RWPE1 (cell line): ENCODE data around the gene HOMER2.
"Not testable (repeated sequence)": the region's sequence is repeated elsewhere in the genome, so short reads cannot be mapped to it uniquely, and the experiment has no call there.

Source experiments
- CTCF ChIA-PET: fragments of 350-600 bp; sonication (Branson Sonifier 250); formaldehyde crosslinking; extraction: SDS; loops from one replicate; lab custom pipeline; 2021; lab: Yijun Ruan, JAX
- POLR2A ChIA-PET: fragments of 400-600 bp; formaldehyde crosslinking; extraction: SDS; loops from one replicate; lab custom pipeline; 2020; ENCODE audit warnings: antibody characterized with exemption; ENCODE audit not compliant: low non-redundant PET; lab: Yijun Ruan, JAX
- DNase-seq: peaks from one replicate; pipeline ENCODE4 v3.0.0; 2012; ENCODE audit warnings: low spot score
- H3K27ac ChIP-seq: fragments of 450-650 bp; 2 replicates; pipeline ENCODE4 v1.5.1; 2017
- CTCF ChIP-seq: fragments of 450-650 bp; conservative IDR thresholded peaks from 2 replicates; pipeline ENCODE4 v1.5.1; 2017; ENCODE audit warnings: low read depth, mild to moderate bottlenecking

The HOMER2 gene

DNA sequence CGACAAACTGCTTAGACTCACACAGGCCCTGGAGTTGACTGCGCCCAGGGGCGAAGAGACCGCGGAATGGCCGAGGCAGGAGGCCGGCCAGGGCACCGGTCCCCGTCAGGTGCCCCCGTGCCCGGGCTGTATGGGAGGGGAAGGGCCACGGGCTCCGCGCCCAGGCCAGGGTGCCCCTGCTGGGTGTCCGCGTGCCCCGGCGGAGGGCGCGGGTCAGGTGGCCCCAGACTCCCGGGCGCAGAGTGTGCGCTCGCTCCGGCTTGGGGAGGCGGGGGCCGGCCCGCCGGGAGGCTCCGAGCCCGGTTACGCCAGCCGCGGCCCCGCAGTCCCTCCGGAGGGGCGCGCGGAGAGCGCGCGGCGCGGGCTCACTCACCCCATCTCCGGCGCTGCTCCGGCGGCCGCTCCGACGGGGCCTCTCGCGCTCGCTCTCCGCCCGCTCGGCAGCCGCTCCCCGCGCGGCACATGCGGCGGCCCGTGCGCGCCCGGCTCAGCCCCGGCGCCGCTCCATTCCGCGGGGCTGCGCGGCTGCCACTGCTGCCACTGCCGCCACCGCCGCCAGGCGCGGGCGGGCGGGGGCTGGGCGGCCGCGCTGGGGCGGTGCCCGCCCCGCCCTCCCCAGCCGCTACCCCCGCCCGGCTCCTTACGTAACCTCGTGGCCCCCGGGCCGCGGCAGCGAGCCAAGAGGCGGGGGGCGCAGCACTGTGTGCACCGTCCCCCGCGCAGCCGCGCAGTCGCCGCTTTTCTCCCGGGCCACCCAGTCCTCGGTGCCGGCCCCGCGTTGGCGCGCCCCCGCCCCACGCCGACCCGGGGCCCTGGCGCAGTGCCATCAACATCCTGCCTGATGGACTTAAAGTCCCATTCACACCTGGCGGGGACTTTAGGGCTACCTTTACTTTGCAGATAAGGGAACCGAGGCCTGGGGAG, at the start of gene HOMER2:
Gene HOMER2 (minus strand): TSS at position 563 of the 924 bp plus-strand sequence. CDS start 185 bp downstream, at position 378.
- POLR2A ChIA-PET: no interaction called here
- DNase-seq: peak; percentile 42
- TF ChIP-seq CTCF: no peak
- CTCF ChIA-PET: interaction anchor here (0.8 to 1.0 kb wide), 2 partner anchors 9 to 58 kb away, joined by 3 to 4 read pairs; no protein-coding TSS in a partner anchor
- H3K27ac ChIP-seq: peak within 1 kb of the TSS; percentile 55

GRCh38 chr15:83000672-83001031, 48.1 kb upstream of the HOMER2 start:
- DNase-seq, POLR2A ChIA-PET, H3K27ac ChIP-seq: not testable (repeated sequence)
- CTCF ChIA-PET: interaction anchor here (0.7 to 2.5 kb wide), 4 partner anchors 151 to 470 kb away, joined by 3 to 17 read pairs (median 3); no protein-coding TSS in a partner anchor
- peak; percentile 50 for TF ChIP-seq CTCF

- H3K27ac ChIP-seq: no peak overlapping the region
- peak; percentile 60 for DNase-seq
- ChIA-PET CTCF (interaction anchor here (0.6 to 2.5 kb wide), 8 partner anchors 9 to 469 kb away, joined by 3 to 17 read pairs (median 3); no protein-coding TSS in a partner anchor), POLR2A (interaction anchor here (0.6 kb wide), 1 partner anchor 250 kb away, joined by 3 read pairs; no protein-coding TSS in a partner anchor)
- TF ChIP-seq CTCF: peak; percentile 81
Measured at GRCh38 chr15:82999905-83000671, 47.6 kb upstream of the HOMER2 start.

DNA sequence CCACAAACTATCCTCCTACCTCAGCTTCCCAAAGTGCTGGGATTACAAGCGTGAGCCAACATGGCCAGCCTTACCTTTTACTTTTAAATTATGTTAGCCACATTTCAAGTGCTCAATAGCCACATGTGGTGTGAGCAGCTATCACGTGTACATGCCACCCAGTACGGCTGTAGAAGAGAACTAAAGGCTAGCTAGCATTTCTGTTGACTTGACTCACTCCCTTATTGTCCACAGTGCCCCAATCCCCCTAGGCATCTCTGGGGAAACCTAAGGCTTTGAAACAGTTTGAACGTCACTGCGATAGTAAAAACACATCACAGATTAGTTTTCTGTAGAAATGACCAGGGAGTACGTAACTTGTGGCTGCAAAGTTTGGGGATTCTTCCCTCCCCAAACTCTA, 46.9 kb upstream of the HOMER2 start:
- POLR2A ChIA-PET: interaction anchor here (0.6 kb wide), 1 partner anchor 249 kb away, joined by 3 read pairs; no protein-coding TSS in a partner anchor
- TF ChIP-seq CTCF: no peak
- no peak for DNase-seq
- CTCF ChIA-PET: interaction anchor here (0.6 to 2.5 kb wide), 4 partner anchors 9 to 433 kb away, joined by 3 to 17 read pairs (median 3); no protein-coding TSS in a partner anchor
- H3K27ac ChIP-seq: no peak overlapping the region

GRCh38 chr15:82995938-82996337, 43.4 kb upstream of the HOMER2 start:
- no peak overlapping the region for H3K27ac ChIP-seq
- no peak for DNase-seq
- POLR2A ChIA-PET: interaction anchor here (0.5 kb wide), 1 partner anchor 59 kb away, joined by 3 read pairs; no protein-coding TSS in a partner anchor
- no peak for TF ChIP-seq CTCF
- CTCF ChIA-PET: interaction anchor here (0.5 to 1.2 kb wide), 2 partner anchors 49 to 147 kb away, joined by 3 read pairs; no protein-coding TSS in a partner anchor

DNA sequence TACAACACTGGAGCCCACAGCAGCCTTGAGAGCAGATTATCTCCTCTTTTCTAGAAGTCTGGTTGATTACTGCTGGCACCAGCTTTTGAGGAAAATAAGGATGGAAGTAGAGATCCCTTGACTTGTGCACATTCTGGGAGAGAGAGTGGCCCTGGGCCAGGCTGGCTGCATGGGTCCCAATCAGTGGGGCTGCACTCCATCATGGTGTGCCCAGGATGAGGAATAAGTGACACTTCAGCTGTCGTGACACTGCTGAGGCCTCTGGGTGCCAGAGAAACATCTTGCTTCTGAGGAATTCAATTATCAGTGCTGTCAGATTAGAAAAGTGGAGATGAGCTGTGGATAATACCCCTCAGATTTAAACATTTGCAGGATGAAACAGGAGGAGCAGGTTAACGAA, 42.6 kb upstream of the HOMER2 start:
- TF ChIP-seq CTCF: no peak
- no peak overlapping the region for H3K27ac ChIP-seq
- DNase-seq: no peak
- CTCF ChIA-PET: interaction anchor here (1.2 kb wide), 1 partner anchor 146 kb away, joined by 3 read pairs; no protein-coding TSS in a partner anchor
- POLR2A ChIA-PET: no interaction called here
